GM10266 (cell line): ENCODE data around the gene TBC1D16.

ENCODE experiments used
- DNase-seq: peaks from one replicate; pipeline ENCODE4 v3.0.0; 2012; ENCODE audit errors: extremely low spot score
- CTCF ChIP-seq: IDR thresholded peaks from 2 replicates; pipeline ENCODE4 v1.5.1; 2012; ENCODE audit warnings: mild to moderate bottlenecking, low read depth; ENCODE audit not compliant: control insufficient read depth, insufficient read depth; ENCODE audit errors: missing control alignments

Gene TBC1D16

GRCh38 chr17:79927688-79928501, 107.8 kb downstream of the TBC1D16 start:
- DNase-seq = no peak
- TF ChIP-seq CTCF = no peak

- no peak for DNase-seq
- no peak for TF ChIP-seq CTCF
These were observed 108.5 kb downstream of the TBC1D16 start for GRCh38 chr17:79927136-79927661.

GRCh38 chr17:79926605-79927135, 109.0 kb downstream of the TBC1D16 start:
- TF ChIP-seq CTCF = no peak
- no peak for DNase-seq

GRCh38 chr17:79926142-79926604, 109.5 kb downstream of the TBC1D16 start:
- TF ChIP-seq CTCF = no peak
- DNase-seq = no peak

- no peak for DNase-seq
- TF ChIP-seq CTCF = no peak
These were observed 110.3 kb downstream of the TBC1D16 start for GRCh38 chr17:79925242-79925957.

GRCh38 chr17:79924639-79924976, 111.1 kb downstream of the TBC1D16 start:
- no peak for DNase-seq
- TF ChIP-seq CTCF = no peak
